Testis (tissue), 3 donors: ENCODE measurements around the gene TKFC. TPM values are rescaled to one million over a fixed set of nuclear protein-coding genes. Genes with fewer than 3 reads are reported as not detected.

Experiments used
- DNase-seq: peaks from one replicate; pipeline ENCODE4 v3.0.0-alpha.2; 2019
- H3K27ac ChIP-seq, 2 donors: fragments of 200-600 bp; sonication (generic); one replicate each; pipeline ENCODE4 v1.5.1; 2019
- H3K27me3 ChIP-seq: fragments of 200-600 bp; sonication (generic); one replicate; pipeline ENCODE4 v1.5.1; 2019
- H3K36me3 ChIP-seq: fragments of 200-600 bp; sonication (generic); one replicate; pipeline ENCODE4 v1.5.1; 2017; ENCODE audit warnings: low read depth; ENCODE audit errors: missing control alignments
- H3K4me1 ChIP-seq: fragments of 200-600 bp; sonication (generic); one replicate; pipeline ENCODE4 v1.5.1; 2019
- H3K4me3 ChIP-seq, 2 donors: fragments of 200-600 bp; sonication (generic); one replicate each; pipeline ENCODE4 v1.5.1; 2017 to 2019
- H3K9me3 ChIP-seq: fragments of 200-600 bp; sonication (generic); one replicate; pipeline ENCODE4 v1.5.1; 2017
- CTCF ChIP-seq, 3 experiments: fragments of 450-650 bp in 2 of 3; fragments of 200-600 bp in 1 of 3; sonication (generic) in 1 of 3; IDR thresholded peaks; one replicate each; pipeline ENCODE4 v1.5.1; 2016 to 2019; ENCODE audit warnings: antibody characterized with exemption in 3 of 3, mild to moderate bottlenecking in 2 of 3, moderate library complexity in 1 of 3
- POLR2A ChIP-seq: fragments of 450-650 bp; IDR thresholded peaks from one replicate; pipeline ENCODE4 v1.6.1; 2017; ENCODE audit warnings: antibody characterized with exemption, mild to moderate bottlenecking, moderate library complexity
- WGBS, 2 donors: methylation state at CpG; one replicate each; pipeline ENCODE4 v1.1.5; 2018; 5-methylcytosine and 5-hydroxymethylcytosine counted together
- intact Hi-C: fragments of 100-400 bp; cut with DNase I; formaldehyde crosslinking; loops from one replicate; pipeline ENCODE4 v1.15.1; 2023; ENCODE audit warnings: low total_unique reads
- polyA plus RNA-seq: library from polyadenylated mRNA; stranded (reverse); fragments of 350-450 nt; fragmentation: Illumina TruSeq; extraction: RNeasy Lipid Tissue Mini Kit (QIAGEN cat#74804); gene quantifications from one replicate; pipeline ENCODE4 v1.2.3, GENCODE V29; 2014; ENCODE audit warnings: low read depth, low replicate concordance; ENCODE audit not compliant: insufficient read depth
- total RNA-seq, 2 donors: library from RNA; depleted of rRNA; stranded (reverse); fragments of >200 nt; gene quantifications; one replicate each; pipeline ENCODE4 v1.2.3, GENCODE V29; 2016

Gene TKFC
- total and polyA plus RNA-seq, 3 donors from 2014 or later = 90.1 to 159 (median 121) TPM

- no peaks in the 10 kb centered on the region for H3K9me3 ChIP-seq
- H3K27me3 ChIP-seq = no peaks in the 10 kb centered on the region
- intact Hi-C loops = loop anchor here (10.0 kb wide), 1 partner anchor 105 kb away; the partner anchor contains the start of gene SDHAF2
- 90 to 96% methylated on average over 4 of the region's 4 CpGs for WGBS, 2 donors
- no peaks in the 10 kb centered on the region for H3K36me3 ChIP-seq
- no peak for DNase-seq
- TF ChIP-seq CTCF (IDR thresholded peaks at IDR 0.05) = no peak
- no peak for TF ChIP-seq POLR2A
- H3K4me3 ChIP-seq = no peak overlapping the region
- peaks cover 31% of the 10 kb centered on the region for H3K4me1 ChIP-seq
- no peak overlapping the region for H3K27ac ChIP-seq
Measured at GRCh38 chr11:61329871-61330270, 3.2 kb upstream of the TKFC start.

GRCh38 chr11:61331651-61332050, 1.4 kb upstream of the TKFC start:
- TF ChIP-seq POLR2A (no peak), CTCF (IDR thresholded peaks at IDR 0.05) (no peak)
- H3K4me1 ChIP-seq = peaks cover 49% of the 10 kb centered on the region
- no peaks in the 10 kb centered on the region for H3K27me3 ChIP-seq
- no peak for DNase-seq
- intact Hi-C loops = loop anchor here (10.0 kb wide), 1 partner anchor 103 kb away; the partner anchor contains the start of gene SDHAF2
- H3K36me3 ChIP-seq = no peaks in the 10 kb centered on the region
- peak overlapping the region; percentile 82 to 95 for H3K27ac ChIP-seq
- 32 to 33% methylated on average over 6 of the region's 6 CpGs for WGBS, 2 donors
- H3K4me3 ChIP-seq = peak overlapping the region; percentile 85 to 91
- no peaks in the 10 kb centered on the region for H3K9me3 ChIP-seq

GRCh38 chr11:61332281-61332796, 689 bp upstream of the TKFC start:
- Histone ChIP-seq H3K27me3 (no peaks in the 10 kb centered on the region), H3K4me1 (peaks cover 56% of the 10 kb centered on the region), H3K9me3 (no peaks in the 10 kb centered on the region), H3K36me3 (no peaks in the 10 kb centered on the region), H3K4me3 (peak overlapping the region; percentile 85 to 91), H3K27ac (peak overlapping the region; percentile 82 to 95)
- DNase-seq = peak; percentile 29
- intact Hi-C loops = loop anchor here (10.0 kb wide), 1 partner anchor 102 kb away; the partner anchor contains the start of gene SDHAF2
- WGBS, 2 donors = 0 to 1% methylated on average over 20 to 24 of the region's 24 CpGs
- TF ChIP-seq CTCF (IDR thresholded peaks at IDR 0.05) (no peak), POLR2A (no peak)

GRCh38 chr11:61333550-61334433, 764 bp downstream of the TKFC start:
- Histone ChIP-seq H3K27ac (peak overlapping the region; percentile 82 to 95), H3K9me3 (no peaks in the 10 kb centered on the region), H3K4me1 (peaks cover 56% of the 10 kb centered on the region), H3K36me3 (no peaks in the 10 kb centered on the region), H3K27me3 (no peaks in the 10 kb centered on the region), H3K4me3 (peak overlapping the region; percentile 85 to 91)
- intact Hi-C loops = loop anchor here (10.0 kb wide), 1 partner anchor 101 kb away; the partner anchor contains the start of gene SDHAF2
- no peak for DNase-seq
- WGBS, 2 donors = 18% methylated on average over 19 of the region's 19 CpGs
- TF ChIP-seq CTCF (IDR thresholded peaks at IDR 0.05) = no peak
- no peak for TF ChIP-seq POLR2A
